ENCODE results near the gene ALG2. TPM values are rescaled to one million over a fixed set of nuclear protein-coding genes. Genes with fewer than 3 reads are reported as not detected.

The ALG2 gene
- total and polyA plus RNA-seq, 4 donors, result 26.1 to 44.4 (median 37.1) TPM

DNA sequence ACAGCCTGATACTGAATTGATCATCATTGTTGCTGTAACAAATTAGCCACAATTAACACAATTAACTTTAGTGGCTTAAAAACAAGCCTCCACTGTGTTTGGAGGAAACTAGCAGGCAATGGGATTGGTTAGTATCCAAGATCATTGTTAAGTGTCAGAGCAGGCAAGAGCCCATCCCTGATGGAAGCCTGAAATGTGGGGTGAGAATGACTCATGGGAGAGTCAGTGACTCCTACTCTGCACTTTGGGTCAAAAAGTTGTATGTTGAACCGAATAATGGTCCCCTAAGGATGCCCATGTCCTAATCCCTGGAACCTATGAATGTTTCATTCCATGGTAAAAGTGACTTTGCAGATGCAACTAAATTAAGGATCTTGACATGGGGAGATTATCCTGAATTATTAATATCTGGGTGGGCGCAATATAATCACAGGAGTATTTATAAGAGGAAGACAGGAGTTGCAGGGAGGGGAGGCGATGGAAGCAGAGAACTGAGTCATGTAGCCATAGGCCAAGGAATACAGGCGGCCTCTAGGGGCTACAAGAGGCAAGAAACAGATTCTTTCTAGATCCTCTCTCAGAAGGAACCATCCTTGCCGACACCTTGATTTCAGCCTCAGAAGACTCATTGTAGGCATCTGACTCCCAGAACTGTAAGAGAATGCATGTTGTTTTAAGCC is 28.8 kb downstream of the ALG2 start:
- H3K36me3 ChIP-seq (ENCODE audit: control insufficient read depth in 4 of 4, insufficient read depth in 4 of 4, low read length in 4 of 4), result no peaks in the 10 kb centered on the region
- H3K27me3 ChIP-seq (ENCODE audit: control insufficient read depth in 3 of 3, insufficient read depth in 3 of 3, low read length in 2 of 3), result no peaks in the 10 kb centered on the region
- TF ChIP-seq, protein P1, sequence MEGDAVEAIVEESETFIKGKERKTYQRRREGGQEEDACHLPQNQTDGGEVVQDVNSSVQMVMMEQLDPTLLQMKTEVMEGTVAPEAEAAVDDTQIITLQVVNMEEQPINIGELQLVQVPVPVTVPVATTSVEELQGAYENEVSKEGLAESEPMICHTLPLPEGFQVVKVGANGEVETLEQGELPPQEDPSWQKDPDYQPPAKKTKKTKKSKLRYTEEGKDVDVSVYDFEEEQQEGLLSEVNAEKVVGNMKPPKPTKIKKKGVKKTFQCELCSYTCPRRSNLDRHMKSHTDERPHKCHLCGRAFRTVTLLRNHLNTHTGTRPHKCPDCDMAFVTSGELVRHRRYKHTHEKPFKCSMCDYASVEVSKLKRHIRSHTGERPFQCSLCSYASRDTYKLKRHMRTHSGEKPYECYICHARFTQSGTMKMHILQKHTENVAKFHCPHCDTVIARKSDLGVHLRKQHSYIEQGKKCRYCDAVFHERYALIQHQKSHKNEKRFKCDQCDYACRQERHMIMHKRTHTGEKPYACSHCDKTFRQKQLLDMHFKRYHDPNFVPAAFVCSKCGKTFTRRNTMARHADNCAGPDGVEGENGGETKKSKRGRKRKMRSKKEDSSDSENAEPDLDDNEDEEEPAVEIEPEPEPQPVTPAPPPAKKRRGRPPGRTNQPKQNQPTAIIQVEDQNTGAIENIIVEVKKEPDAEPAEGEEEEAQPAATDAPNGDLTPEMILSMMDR (IDR thresholded peaks at IDR 0.05; ENCODE audit: control extremely low read depth, extremely low read depth), result no peak
- H3K4me3 ChIP-seq, result no peak overlapping the region
- peaks cover 0 to 4% (median 0%) of the 10 kb centered on the region in 5 donors for H3K4me1 ChIP-seq (ENCODE audit: control insufficient read depth in 5 of 5, insufficient read depth in 5 of 5, low read length in 5 of 5)
- no peaks in the 10 kb centered on the region for H3K9me3 ChIP-seq (ENCODE audit: control insufficient read depth in 4 of 4, insufficient read depth in 3 of 4, low read length in 3 of 4)
- 85 to 88% methylated on average over 5 of the region's 5 CpGs for WGBS, 2 donors
- ATAC-seq (ENCODE audit: insufficient read depth, low FRiP score) (no peak), DNase-seq (no peak)
- H3K9ac ChIP-seq (ENCODE audit: insufficient read depth in 1 of 2, low read length in 2 of 2), result no peak overlapping the region
- H3K27ac ChIP-seq (ENCODE audit: low read depth in 1 of 2, low read length in 1 of 2), result no peak overlapping the region

DNA sequence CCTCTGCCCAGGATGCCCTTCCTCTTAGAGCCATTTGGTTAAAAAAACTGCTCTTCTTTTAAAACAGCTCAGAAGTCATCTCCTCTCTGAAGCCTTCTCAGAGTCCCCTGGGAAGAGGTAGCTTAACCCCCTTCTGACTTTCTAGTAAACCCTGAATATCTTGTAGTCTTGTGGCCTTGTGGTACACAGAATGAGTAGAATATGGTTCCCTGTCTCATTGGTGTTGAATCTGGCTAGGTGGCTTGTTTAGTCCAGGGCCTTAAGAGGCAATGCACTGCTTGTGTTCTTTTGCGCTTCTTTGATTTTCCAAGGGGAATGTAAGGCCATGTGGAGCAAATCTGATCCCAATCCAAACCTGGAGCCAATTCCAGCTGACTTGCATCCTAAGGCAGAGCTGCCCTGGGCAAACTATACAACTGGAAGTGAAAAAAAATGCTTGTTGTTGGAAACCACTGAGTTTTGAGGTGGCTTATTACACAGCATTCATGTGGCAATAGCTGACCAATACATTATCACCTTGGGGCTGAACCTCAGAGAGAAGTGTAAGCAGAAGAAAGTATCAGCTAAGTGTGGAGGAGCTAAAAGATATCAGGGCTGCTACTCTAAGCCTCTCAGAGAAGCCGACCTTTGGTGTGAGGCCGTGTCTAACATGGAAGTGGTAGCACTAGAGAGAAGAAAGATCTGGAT is 31.0 kb downstream of the ALG2 start:
- Histone ChIP-seq H3K4me1 (ENCODE audit: control insufficient read depth in 5 of 5, insufficient read depth in 5 of 5, low read length in 5 of 5) (peaks cover 0 to 4% (median 0%) of the 10 kb centered on the region in 5 donors), H3K27ac (ENCODE audit: low read depth in 1 of 2, low read length in 1 of 2) (no peak overlapping the region), H3K27me3 (ENCODE audit: control insufficient read depth in 3 of 3, insufficient read depth in 3 of 3, low read length in 2 of 3) (peaks cover 0 to 2% (median 0%) of the 10 kb centered on the region in 3 donors), H3K9me3 (ENCODE audit: control insufficient read depth in 4 of 4, insufficient read depth in 3 of 4, low read length in 3 of 4) (no peaks in the 10 kb centered on the region), H3K4me3 (no peak overlapping the region), H3K9ac (ENCODE audit: insufficient read depth in 1 of 2, low read length in 2 of 2) (no peak overlapping the region), H3K36me3 (ENCODE audit: control insufficient read depth in 4 of 4, insufficient read depth in 4 of 4, low read length in 4 of 4) (no peaks in the 10 kb centered on the region)
- TF ChIP-seq, protein P1 (IDR thresholded peaks at IDR 0.05; ENCODE audit: control extremely low read depth, extremely low read depth), result no peak
- DNase-seq (no peak), ATAC-seq (ENCODE audit: insufficient read depth, low FRiP score) (no peak)
- WGBS, 2 donors, result 92 to 98% methylated on average over 3 of the region's 3 CpGs

DNA sequence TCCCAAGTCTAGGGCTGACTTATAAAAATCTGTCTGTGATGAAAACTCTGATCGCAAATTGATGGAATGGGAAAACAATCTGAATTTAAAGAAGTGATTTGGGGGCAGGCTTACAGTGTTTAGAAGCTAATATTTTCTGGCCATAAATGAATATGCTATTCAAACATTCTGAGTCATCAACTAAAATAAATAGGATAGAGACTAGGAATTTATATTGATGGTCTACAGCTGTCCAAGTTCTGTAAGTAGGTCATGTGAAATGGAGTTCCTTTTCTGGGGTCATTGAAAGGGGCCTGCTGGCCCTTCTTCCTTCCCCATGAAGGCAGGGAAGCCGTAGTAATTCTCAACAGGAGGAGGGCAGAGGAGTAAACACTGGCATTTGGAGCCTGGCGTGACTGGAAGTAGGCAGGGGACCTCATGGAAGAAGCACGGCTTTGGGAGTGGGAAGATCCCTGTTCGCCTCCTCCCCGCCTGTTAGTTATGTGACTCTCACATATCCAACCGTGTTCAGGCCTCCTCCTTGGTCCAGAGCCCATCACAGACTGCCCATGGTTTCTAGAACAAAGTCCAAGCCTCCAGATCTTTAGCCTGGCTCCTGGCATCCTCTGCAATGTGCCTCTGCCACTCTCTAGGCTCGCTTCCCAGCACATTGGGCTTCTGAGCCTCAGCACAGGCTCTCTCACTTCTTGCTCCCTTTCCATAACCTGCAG is 31.7 kb downstream of the ALG2 start:
- Histone ChIP-seq H3K9ac (ENCODE audit: insufficient read depth in 1 of 2, low read length in 2 of 2) (no peak overlapping the region), H3K27me3 (ENCODE audit: control insufficient read depth in 3 of 3, insufficient read depth in 3 of 3, low read length in 2 of 3) (peaks cover 0 to 2% (median 0%) of the 10 kb centered on the region in 3 donors), H3K4me1 (ENCODE audit: control insufficient read depth in 5 of 5, insufficient read depth in 5 of 5, low read length in 5 of 5) (peaks cover 0 to 6% (median 2%) of the 10 kb centered on the region in 5 donors), H3K27ac (ENCODE audit: low read depth in 1 of 2, low read length in 1 of 2) (no peak overlapping the region), H3K4me3 (no peak overlapping the region), H3K36me3 (ENCODE audit: control insufficient read depth in 4 of 4, insufficient read depth in 4 of 4, low read length in 4 of 4) (no peaks in the 10 kb centered on the region), H3K9me3 (ENCODE audit: control insufficient read depth in 4 of 4, insufficient read depth in 3 of 4, low read length in 3 of 4) (no peaks in the 10 kb centered on the region)
- ATAC-seq (ENCODE audit: insufficient read depth, low FRiP score), result no peak
- no peak for DNase-seq
- WGBS, 2 donors, result 79 to 86% methylated on average over 8 of the region's 8 CpGs
- TF ChIP-seq, protein P1 (IDR thresholded peaks at IDR 0.05; ENCODE audit: control extremely low read depth, extremely low read depth), result no peak
